Activated CD8-positive, alpha-beta memory T cell treated with anti-CD3 and anti-CD28 coated beads for 4 hours (primary cell): ENCODE results near the gene CDH2.

ENCODE experiments used
- DNase-seq, 2 donors: peaks; one replicate each; pipeline ENCODE4 v3.0.0-alpha.2; 2020; ENCODE audit warnings: low read depth in 2 of 2

The CDH2 gene

DNA sequence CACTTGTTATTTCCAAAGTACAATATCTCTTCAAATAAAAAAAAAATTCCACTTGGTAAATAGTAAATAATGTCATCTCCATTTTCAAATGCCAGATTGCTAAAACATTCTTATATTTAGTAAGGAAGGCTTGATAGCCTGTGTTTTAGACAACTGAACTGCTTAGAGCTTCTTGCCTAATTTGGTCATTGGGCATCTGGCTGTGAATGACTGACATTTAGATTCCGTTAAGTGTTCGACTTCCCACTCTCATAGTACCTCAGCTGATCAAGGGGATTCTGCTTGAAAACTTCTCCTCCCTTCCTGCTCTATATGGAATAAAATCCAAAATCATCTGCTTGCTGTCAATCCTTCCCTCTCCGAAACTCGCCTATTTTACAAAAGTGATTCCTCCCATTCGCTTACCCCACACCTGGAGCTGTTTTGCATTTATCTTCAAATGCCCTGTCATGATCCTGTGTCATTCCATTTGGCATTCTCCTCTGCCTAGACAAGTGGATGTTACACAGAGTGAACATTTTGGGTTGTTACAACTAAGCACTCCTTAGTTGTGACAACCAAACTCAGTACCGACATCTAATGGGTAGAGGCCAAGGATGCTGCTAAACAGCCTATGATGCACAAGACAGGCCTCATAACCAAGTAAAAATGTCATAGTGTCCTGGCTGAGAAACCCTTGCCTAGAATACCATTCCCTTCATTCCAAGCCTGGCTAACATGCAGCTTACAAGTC is 181.0 kb downstream of the CDH2 start:
- DNase-seq, result no peak

GRCh38 chr18:27994571-27994970 is 182.4 kb downstream of the CDH2 start:
- no peak for DNase-seq

DNA sequence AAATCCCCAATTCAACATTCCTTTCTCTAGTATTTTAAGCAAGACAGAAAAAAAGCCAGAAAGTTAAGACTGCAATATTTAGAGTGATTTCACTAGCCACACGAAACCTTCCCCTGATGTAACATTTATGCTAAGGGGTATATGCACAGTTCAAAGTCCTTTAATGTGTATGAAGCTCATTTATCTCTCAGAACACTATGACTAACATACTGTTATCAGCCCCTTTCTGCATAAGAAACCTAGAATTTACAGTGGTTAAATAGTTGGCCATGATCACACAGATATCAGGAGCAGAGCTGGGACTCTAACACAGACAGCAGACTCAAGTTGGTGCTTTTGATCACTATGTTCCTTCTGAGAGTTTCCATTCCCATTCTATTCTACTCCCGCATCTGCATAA is 185.5 kb downstream of the CDH2 start:
- no peak for DNase-seq

GRCh38 chr18:27985832-27986231 is 191.1 kb downstream of the CDH2 start:
- DNase-seq, result no peak

GRCh38 chr18:27983780-27984179 is 193.2 kb downstream of the CDH2 start:
- DNase-seq, result no peak

GRCh38 chr18:27976806-27977408 is 200.0 kb downstream of the CDH2 start:
- no peak for DNase-seq

DNA sequence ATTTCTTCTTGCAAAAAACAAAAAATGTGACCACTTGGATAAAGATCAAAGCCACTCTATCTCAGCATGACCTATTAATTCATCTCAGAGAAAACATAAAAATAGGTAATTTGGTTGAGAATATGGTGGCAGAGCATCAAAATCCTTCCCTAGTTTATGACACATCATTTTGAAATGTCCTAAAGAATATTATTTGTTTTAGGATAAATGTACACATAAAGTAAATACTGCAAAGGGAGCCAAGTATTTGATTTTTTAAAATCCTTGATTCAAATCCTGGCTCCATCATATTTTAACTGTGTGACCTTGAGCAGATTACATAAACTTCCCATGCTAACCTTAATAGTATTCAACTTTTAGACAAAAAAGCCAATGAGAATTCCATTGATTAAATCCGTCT is 206.6 kb downstream of the CDH2 start:
- no peak for DNase-seq

GRCh38 chr18:27969206-27969605 is 207.7 kb downstream of the CDH2 start:
- DNase-seq, result no peak

- DNase-seq, result no peak
Observed at GRCh38 chr18:27967913-27968824, 208.8 kb downstream of the CDH2 start.

- no peak for DNase-seq
Observed at GRCh38 chr18:27966881-27967280, 210.0 kb downstream of the CDH2 start.

- no peak for DNase-seq
Observed at GRCh38 chr18:27964811-27965210, 212.1 kb downstream of the CDH2 start.

GRCh38 chr18:27959101-27959500 is 217.8 kb downstream of the CDH2 start:
- DNase-seq, result no peak

- no peak for DNase-seq
Observed at GRCh38 chr18:27956001-27956640, 220.8 kb downstream of the CDH2 start.

DNA sequence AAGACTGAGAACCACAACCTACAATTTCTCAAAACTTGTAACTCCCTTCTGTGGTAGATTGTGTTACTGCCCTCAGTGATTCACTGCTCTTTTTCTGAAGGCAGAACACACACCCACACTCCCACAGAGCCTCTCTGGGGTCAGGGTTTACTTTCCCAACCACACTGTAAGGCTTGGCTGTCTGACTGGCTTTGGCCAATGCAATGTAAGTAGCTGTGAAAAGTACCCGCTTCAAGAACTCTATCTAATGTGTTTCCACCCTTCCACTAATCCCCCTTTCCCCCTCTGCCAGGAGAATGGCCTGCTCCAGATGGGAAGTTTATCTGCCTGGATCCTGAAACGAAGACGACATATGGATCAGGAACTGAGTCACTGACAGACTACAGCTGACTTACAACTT is 222.7 kb downstream of the CDH2 start:
- no peak for DNase-seq

GRCh38 chr18:27952741-27953140 is 224.2 kb downstream of the CDH2 start:
- DNase-seq, result no peak

GRCh38 chr18:27950648-27951228 is 226.2 kb downstream of the CDH2 start:
- no peak for DNase-seq

DNA sequence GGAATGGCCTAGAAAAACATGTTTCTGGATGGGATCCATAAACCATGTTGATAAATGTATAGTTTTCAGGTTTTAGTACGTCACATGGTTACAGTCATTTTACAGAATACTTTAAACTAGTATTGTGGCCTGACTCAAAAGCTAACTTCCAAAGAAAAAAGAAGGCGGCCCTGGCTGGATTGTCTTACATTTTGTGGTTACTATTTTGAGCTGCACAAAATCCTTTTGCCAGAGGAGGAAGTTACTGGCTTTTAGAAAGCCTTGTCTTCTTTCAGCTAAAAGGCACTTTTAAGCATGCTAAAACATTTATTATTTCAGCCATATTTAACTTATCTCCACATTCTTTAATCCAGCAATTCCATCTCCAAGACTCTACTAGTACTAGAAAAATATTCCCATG is 227.9 kb downstream of the CDH2 start:
- DNase-seq, result no peak

DNA sequence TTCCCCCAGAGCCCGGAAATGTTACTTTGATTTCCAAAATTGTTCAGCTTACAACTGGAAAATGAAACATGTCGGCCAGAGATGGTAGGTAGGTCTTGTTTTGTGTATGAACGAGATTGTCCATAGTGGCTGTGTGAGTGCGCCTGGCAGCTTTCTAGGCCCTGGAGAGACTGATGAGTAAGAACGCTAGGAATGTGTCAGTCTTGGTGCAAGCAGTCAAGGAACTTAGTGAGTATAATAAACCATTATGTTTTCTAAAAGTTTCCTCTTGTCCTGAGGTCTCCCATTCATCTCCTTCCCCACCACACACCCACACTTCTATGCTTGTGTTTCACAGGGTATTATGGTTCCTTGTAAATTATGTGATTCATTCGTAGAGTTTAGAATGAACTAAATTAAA is 234.2 kb downstream of the CDH2 start:
- no peak for DNase-seq

DNA sequence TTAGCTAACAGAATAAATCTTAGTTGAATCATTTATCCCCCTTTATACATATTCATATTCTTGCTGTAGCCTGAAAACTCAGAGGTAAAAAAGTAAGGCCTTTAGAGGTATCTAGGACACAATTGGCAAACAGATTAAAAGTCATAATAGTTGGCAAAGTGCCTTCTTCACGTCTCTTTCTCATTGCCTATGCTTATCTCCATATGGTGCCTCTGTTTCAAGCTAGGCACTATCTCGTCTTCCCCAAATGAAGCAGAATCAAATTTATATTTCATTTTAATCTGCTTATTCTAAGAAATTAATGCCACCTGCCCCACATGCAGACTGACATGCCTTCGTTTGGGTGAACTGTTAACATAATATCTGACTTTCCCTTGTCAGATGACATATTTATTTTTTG is 245.4 kb downstream of the CDH2 start:
- DNase-seq, result no peak

- DNase-seq, result no peak
Observed at GRCh38 chr18:27922780-27923179, 254.2 kb downstream of the CDH2 start.

GRCh38 chr18:27921904-27922751 is 254.8 kb downstream of the CDH2 start:
- no peak for DNase-seq
